GF-D8 (cell line): ENCODE data around the gene CCDC154.
"Not testable (repeated sequence)": the region's sequence is repeated elsewhere in the genome, so short reads cannot be mapped to it uniquely, and the experiment has no call there.

Source experiments
- DNase-seq: peaks from one replicate; lab custom pipeline; 2025; lab: John Stamatoyannopoulos, UW

The CCDC154 gene

GRCh38 chr16:1443980-1444729 is at the start of gene CCDC154:
Gene CCDC154, minus strand, starts transcription at chr16:1444556. Its CDS starts 234 bp downstream, at chr16:1444322.
- no peak for DNase-seq

DNA sequence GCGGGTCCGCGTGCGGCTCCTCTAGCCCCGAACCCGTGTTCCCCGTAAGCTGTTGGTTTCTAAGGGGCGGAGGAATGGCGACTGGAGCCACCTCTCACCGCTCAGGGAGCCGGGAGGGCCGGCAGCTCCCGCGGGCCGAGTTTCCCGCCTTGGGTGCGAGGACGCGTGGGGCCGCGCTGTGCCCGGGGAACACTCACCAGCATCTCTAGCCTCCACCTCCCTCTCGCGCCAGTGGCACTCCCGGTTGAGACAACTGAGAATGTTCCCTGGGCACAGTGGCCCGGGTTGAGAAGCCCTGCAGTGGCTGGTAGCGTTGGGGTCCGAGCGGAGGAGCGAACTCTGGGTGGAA is 49.4 kb upstream of the CCDC154 start:
- no peak for DNase-seq

DNA sequence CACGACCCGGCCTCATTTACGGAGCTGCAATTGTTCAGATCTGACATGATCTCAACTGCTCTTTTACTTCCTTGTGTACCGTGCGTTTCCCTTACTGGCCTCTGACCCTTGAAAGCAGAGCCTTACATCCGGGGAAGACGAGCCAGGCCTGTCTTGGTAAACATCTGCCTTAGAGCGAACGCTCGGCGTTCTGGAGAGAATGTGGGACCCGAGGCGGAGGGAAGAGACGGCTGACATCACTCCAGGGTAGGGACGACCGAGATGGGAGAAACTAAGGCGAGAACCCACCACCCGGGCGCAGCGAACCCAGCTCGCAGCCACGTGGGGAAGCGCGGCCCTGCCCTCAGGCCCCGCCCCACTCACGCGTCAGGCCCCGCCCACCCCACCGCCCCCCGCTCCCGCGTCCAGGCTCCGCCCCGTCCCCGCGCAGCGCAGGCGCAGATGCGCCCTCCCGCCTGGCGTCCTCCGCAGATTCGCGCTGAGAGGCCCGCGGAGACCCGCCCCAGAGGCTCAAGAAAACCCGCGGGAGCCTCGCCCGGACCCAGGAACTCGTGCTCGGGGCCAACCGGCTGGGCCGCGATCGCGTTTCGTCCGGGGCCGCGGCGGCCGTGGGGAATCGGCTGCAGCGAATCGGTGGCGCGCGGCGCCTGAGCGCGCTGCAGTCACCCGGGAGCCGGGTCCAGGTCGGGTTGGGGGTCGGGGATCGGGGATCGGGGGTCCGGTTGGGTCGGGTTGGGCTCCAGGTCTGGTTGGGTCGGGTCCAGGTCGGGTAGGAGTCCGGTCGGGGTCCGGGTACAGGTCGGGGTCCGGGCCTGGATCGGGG is 48.8 kb upstream of the CCDC154 start, which contains the start of gene TELO2:
Gene TELO2 (plus strand): TSS at position 438 of the 823 bp plus-strand sequence. CDS start 922 bp downstream, outside the sequence.
- DNase-seq = peak; percentile 62

- DNase-seq = no peak
Measured at GRCh38 chr16:1492082-1492922, 47.9 kb upstream of the CCDC154 start.

DNA sequence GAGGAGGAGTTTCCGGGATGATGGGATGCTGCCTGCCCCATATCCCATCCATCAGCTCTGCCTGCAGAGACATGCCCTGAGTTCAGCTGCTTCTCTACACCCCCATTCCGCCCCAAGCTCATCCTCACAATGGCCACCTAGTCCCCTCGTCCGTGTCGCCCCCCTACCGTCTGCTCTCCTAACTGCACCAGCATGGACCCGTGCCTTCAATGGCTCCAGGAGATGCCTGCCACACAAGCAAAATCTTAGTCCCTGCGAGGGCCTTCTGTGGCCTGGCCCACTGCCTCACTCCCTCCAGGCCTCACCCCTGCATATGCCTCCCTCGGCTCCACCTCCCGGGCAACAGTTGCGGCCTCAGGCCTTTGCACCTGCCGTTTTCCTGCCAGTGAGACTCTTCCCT is 47.0 kb upstream of the CCDC154 start:
- DNase-seq = no peak

DNA sequence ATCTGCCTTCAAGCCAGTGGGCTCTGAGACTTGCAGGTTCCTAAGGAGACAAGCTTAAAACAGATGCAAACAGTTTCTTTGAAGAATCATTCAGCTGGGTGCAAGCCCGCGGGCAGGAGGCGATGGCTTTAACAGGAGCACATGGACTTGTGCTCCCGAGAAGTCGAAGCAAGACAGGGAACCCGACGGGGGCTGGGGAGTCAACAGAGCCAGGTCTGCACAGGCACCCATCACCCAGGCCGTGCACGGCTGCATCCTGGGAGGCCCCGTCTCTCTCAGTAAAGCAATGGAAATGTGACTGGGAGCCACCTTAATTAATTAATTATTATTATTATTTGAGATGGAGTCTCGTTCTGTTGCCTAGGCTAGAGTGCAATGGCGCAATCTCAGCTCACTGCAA is 44.7 kb upstream of the CCDC154 start:
- no peak for DNase-seq

- no peak for DNase-seq
Measured at GRCh38 chr16:1488619-1489018, 44.3 kb upstream of the CCDC154 start, which contains the start of gene PTX4. Gene PTX4, minus strand, starts transcription at chr16:1488944. Its CDS starts 35 bp downstream, at chr16:1488909.

GRCh38 chr16:1488054-1488601 is 43.8 kb upstream of the CCDC154 start:
- no peak for DNase-seq

DNA sequence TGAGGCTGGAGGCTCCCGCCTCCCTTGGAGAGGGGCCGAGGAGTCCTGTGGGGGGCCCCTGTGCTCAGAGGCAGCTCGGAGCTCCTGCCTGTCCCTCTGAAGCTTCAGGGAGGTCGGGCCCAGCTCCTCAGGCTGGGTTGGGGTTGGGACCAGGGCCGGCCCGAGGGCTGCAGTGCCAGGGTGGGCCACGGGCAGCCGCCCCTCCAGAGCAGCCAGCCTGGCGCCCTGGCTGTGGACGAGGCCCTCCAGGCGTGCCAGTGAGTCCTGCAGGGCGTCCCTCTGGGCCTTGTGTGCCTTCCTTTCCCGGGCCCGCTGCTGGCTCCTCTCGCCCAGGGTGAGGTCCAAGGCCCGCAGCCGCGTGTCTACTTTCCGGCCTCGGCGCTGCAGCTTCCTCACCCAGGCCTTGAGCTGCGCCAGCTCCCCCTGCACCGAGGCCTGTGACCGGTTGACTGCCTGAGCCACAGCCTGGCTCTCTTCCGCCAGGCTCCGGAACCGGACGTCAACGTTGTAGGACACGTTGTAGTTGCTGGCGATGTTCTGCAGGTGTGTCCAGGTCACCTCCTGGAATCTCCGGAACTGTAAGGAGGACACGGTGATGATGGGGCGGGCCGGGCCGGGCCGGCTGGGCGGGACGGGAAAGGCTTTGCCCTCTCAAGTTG is 43.2 kb upstream of the CCDC154 start:
- DNase-seq = no peak

GRCh38 chr16:1486551-1487390 is 42.4 kb upstream of the CCDC154 start:
- no peak for DNase-seq

DNA sequence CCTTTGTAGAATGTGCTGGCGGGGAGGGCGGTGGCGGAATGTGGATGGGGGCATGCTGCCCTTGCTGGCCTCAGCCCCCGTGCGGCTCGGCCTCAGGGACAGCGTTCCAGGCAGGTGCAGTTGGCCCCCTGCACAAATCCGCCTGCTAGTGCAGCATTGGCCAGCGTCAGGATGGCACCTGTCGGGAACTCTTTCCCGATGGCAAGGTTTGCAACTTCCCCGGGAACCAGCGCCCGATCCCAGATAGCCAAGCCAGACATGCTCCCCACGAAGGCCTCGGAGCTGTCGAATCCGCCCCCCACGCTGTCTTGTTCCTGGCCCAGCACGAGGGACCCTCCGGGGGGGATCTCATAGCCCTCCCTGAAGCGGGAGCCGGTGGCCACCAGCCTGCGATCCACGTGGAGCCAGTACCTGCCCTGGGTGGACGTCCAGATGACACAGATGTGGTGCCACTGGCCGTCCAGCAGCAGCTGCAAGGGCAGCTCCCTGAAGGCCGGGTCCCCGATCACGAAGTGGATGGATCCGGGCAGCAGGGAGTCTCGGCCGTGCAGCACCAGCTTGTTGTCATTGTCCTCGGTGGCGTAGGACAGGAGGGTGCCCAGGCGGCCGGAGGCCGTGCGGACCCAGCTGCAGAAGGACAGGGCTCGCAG is 41.6 kb upstream of the CCDC154 start:
- DNase-seq = no peak

- DNase-seq = no peak
Measured at GRCh38 chr16:1481906-1482835, 37.8 kb upstream of the CCDC154 start.

DNA sequence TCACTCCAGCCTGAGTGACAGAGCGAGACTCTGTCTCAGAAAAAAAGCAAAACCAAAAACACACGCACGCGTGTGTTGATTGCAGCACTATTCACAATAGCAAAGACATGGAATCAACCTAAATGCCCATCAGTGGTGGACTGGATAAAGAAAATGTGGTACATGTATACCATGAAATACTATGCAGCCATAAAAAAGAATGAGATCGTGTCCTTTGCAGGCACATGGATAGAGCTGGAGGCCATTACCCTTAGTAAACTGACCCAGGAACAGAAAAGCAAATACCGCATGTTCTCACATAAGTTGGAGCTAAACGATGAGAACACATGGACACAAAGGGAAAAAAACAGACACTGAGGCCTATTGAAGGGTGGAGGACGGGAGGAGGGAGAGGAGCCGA is 34.6 kb upstream of the CCDC154 start:
- not testable (repeated sequence) for DNase-seq

GRCh38 chr16:1477033-1477432 is 32.7 kb upstream of the CCDC154 start:
- no peak for DNase-seq

DNA sequence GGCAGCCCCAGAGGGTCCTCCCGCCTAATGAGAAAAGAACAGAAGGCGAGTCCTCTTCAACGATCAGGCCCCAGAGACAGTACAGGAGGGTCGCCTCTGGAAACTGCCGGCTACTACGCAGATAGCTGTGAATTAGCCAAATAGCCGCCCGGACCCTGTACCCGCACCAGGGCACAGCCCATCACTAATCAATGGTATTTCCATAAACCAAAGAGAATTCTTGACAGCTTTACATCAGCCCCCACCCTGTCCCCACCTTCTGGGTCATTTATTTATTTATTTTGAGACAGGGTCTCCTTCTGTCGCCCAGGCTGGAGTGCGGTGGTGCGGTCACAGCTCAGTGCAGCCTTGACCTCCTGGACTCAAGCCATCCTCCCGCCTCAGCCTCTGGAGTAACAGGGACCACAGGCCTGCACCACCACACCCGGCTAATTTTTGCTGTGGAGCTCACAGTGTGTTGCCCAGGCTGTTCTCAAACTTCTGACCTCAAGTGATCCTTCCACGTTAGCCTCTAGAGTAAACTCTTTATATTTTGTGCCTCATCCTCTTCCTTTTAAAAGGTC is 31.3 kb upstream of the CCDC154 start:
- no peak for DNase-seq

- peak; percentile 50 for DNase-seq
Measured at GRCh38 chr16:1474796-1475551, 30.6 kb upstream of the CCDC154 start, which contains the start of gene CLCN7. Gene CLCN7, minus strand, starts transcription at chr16:1475028. Its CDS starts 54 bp downstream, at chr16:1474974.

DNA sequence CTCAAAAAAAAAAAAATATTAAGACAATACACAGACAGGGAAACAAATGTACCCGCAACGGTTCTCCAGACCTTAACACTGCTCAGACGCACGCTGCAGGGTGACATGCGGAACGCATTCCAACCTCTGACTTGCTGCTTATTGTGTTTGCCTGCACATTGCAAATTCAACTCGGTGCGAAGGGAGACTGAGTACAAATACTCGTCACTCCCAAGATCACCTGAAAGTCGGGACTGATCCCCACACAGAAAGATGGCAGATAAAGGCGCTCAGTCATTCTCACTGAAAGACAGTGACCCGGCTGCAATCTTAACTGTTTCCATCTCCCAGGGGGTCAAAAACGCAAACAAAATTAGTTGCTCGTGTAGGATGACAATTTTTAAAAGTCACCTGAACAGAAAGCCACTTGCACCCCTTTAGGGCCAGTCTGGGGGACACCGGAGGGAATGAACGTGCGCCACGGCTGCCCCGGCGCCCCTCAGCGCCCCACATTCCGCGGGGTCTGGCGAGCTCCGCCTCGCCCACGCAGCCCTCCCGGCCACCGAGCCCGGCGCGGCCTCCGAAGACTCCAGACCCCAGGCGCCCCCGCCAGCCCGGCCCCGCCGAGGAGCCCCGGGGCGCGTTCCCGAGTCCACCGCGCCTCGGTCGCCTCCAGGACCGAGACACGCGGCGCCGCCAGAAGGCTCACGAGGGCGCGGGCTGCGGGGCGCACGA is 29.9 kb upstream of the CCDC154 start:
- no peak for DNase-seq
